HG03442 (cell line): ENCODE data around the gene MUC13.
"Not testable (repeated sequence)": the region's sequence is repeated elsewhere in the genome, so short reads cannot be mapped to it uniquely, and the experiment has no call there.

Source experiments
- ATAC-seq: cut with Tn5 transposase; IDR thresholded peaks from one replicate; pipeline ENCODE4 v1.9.1; 2021; ENCODE audit warnings: mild to moderate bottlenecking, moderate library complexity; ENCODE audit not compliant: unreplicated experiment

Gene MUC13, protein sequence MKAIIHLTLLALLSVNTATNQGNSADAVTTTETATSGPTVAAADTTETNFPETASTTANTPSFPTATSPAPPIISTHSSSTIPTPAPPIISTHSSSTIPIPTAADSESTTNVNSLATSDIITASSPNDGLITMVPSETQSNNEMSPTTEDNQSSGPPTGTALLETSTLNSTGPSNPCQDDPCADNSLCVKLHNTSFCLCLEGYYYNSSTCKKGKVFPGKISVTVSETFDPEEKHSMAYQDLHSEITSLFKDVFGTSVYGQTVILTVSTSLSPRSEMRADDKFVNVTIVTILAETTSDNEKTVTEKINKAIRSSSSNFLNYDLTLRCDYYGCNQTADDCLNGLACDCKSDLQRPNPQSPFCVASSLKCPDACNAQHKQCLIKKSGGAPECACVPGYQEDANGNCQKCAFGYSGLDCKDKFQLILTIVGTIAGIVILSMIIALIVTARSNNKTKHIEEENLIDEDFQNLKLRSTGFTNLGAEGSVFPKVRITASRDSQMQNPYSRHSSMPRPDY

GRCh38 chr3:124934577-124934976 is at the start of gene MUC13:
Gene MUC13, minus strand, starts transcription at chr3:124934751. Its CDS starts 39 bp downstream, at chr3:124934712.
- no peak for ATAC-seq

DNA sequence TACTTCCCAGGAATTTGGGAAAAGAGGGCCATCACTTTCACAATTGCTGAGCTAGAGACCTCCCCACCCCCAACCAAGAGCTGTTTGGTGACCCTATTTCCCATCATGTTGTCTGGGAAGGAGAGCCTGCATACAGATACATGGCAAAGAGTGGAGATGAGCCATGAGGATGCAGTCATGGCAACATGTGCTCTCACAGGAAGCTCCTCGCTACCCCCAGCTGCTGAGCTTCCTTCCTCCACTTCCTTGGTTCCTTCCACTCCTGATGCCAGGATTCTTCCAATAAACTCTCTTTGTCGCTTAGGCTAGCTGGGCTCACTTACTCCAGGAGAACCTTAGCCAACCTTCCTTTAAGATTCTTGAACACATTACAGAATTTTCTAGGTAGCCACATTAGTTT is 48.3 kb upstream of the MUC13 start:
- no peak for ATAC-seq

GRCh38 chr3:124981472-124981871 is 46.9 kb upstream of the MUC13 start:
- no peak for ATAC-seq

DNA sequence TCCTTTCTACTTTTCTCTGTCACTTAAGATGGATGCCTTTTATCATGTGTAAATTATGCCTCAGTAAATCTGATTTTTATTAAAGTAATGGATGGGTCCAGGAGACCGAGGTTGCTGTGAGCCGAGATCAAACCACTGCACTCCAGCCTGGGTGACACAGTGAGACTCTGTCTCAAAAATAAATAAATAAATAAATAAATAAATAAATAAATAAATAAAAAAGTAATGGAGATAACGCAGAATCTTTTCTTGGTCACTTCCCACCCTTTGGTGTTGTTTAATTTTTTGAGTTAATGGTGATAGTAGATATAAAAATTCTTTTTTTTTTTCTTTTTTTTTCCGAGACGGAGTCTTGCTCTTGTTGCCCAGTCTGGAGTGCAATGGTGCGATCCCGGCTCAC is 44.1 kb upstream of the MUC13 start:
- ATAC-seq = no peak

DNA sequence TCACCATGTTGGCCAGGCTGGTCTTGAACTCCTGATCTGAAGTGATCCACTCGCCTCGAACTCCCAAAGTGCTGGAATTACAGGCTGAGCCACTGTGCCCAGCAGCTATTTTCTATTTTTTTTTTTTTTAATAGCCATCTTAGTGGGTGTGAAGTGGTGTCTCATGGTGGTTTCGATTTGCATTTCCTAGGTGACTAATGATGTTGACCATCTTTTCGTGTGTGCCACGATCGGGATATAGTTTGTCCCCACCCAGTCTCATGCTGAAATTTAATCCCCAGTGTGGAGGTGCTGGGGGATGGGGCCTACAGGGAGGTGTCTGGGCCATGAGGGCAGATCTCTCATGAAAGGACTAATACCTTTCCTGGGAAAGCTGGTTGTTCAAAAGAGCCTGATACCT is 41.8 kb upstream of the MUC13 start:
- no peak for ATAC-seq

- no peak for ATAC-seq
Observed at GRCh38 chr3:124974691-124975090, 40.1 kb upstream of the MUC13 start.

- ATAC-seq = no peak
Observed at GRCh38 chr3:124973290-124973689, 38.7 kb upstream of the MUC13 start.

DNA sequence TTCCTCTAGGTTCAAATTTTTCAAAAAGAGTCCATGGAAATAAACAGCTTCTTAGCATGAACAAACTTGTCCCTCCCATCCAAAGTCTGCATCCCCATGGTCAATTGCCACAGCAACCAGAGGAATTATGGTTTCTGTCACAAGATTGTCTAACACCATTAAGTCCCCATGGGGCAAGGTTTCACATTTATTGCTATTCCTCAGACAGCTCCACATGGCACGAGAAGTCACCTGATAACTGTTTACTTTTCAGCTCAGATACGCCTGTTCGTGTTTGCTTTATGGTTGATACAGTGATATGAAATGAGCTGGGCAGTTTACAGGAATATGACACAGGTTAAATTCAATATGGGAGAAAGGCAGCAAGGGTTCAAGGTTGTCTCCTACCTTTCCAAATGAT is 37.9 kb upstream of the MUC13 start:
- no peak for ATAC-seq

GRCh38 chr3:124969963-124970722 is 35.6 kb upstream of the MUC13 start:
- no peak for ATAC-seq

DNA sequence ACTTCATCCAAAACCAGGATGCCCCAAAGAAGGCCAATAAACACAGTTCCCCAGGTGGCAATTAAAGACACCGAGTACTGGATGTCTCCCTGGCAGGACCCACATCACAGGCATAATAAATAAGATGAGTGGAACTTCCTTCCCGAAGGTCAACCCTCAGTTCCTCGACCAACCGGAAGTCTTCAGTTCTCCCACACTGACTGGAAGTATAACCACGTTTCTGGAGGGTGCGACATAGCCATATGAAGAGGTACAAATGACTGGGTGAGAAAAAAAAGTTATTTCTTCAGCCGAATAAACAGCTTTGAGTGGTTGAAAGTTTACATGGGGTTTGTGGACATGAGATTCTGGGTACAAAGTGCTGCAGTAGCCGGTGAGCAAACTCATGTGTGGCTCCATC is 34.6 kb upstream of the MUC13 start:
- no peak for ATAC-seq

- no peak for ATAC-seq
Observed at GRCh38 chr3:124967964-124968363, 33.4 kb upstream of the MUC13 start.

DNA sequence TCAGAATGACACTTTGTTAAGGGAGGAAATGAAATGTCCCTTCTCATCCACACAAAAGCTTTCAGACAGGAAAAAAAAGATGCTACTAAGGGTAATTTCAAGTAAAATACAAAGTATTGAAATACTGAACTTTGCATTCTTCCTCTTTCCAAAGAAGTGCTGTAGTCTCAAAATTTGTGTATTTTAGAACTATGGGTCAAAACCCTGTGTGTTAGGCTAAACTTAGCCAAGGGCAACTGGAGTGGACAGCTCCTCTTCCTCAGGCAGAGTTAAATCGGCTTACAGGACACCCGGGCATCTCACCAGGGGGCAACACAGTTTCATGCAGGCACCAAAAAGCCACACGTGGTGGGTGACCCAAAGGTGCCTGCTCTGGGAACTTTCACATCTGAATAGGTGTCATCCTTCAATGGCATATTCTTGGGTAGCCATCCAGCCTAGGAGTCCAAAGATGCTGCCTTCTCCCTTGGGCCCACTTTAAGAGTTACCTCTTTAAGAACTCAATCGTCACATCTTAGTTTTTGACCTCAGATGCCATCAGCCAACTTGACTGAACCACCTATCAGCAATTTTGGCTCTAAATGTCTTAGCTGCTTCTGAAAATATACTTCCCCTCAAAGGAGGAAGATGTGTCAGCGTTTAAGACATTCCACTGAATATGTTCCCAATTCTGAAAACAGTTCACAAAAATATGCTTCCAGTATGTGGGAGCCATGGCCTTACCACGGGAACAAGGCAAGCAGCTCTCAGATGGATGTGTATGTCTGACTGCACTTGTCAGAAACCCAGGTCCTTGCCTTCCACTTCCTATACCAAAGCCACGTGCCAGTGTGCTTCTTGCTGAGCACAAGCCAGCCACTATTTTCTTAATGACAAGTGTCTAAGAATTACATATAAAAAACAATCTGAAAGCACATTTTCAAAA is 32.2 kb upstream of the MUC13 start:
- no peak for ATAC-seq

DNA sequence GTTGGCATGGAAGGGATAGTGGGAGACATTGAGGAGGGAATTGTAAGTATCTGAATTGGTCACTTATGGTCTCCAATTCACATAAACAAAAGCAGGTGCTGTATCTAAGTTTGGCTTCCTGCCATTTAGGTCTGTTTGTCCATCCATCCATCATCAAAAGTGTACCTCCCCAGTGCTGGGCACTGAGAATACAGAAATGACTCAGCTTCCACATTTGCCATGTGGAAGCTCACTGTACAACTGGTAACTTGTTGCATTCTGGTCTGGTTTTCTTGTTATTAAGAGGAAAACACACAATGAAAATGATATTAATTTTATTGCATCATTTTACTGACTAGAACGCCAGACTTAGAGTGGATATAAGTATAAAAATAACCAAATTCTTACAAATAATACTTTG is 30.9 kb upstream of the MUC13 start:
- no peak for ATAC-seq

DNA sequence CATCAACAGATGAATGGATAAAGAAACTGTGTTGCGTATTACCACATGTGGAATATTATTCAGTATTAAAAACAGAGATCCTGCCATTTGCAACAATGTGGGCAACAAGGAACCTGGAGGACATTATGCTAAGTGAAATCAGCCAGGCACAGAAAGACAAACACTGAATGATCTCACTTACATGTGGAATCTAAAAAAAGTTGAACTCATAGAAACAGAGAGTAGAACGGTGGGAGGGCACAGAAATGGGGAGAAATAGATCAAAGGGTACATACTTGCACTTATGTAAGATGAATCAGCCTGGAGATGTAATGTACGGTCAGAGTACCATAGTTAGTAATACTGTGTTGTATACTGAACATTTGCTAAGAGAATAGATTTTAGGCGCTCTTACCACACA is 29.8 kb upstream of the MUC13 start:
- ATAC-seq = no peak

- ATAC-seq = no peak
Observed at GRCh38 chr3:124963755-124964154, 29.2 kb upstream of the MUC13 start.

- no peak for ATAC-seq
Observed at GRCh38 chr3:124962403-124962940, 27.9 kb upstream of the MUC13 start.

DNA sequence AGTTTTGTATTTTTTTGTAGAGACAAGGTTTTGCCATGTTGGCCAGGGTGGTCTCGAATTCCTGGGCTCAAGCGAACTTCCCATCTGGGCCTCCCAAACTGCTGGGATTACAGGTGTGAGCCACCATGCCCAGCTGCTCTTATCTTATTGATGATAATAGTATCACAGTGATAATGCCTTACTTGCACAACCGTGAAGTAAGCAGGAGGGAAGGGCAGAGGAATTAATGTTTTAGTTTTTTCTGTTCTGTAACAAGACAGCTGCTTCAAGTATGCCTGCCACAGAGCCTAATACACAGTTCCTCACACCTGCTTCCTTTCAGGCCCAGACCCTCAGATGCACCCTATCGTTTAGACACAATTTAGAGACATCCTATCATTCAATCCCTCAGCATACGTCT is 26.1 kb upstream of the MUC13 start:
- ATAC-seq = no peak

- ATAC-seq = no peak
Observed at GRCh38 chr3:124960105-124960504, 25.6 kb upstream of the MUC13 start.

DNA sequence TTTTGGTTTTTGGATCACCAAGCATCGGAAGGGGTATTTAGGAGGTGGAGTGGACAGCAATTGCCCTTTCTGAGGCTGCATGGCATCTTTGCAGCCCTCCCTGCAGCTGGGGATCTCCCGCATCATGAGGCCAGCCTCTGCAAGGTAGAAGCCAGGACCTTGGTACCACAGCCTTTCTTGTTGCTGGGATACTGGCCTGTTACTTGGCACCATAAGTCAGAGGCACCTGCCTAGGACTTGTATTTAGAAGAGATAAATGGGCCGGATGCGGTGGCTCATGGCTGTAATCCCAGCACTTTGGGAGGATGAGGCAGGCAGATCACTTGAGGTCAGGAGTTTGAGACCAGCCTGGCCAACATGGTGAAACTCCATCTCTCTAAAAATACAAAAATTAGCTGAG is 23.4 kb upstream of the MUC13 start:
- ATAC-seq = not testable (repeated sequence)

GRCh38 chr3:124952282-124952855 is 17.8 kb upstream of the MUC13 start:
- no peak for ATAC-seq
